Pancreas (tissue), 10 donors: ENCODE data around the gene STK32A. TPM values are rescaled to one million over a fixed set of nuclear protein-coding genes. Genes with fewer than 3 reads are reported as not detected.

Source experiments
- ATAC-seq, 4 donors: fragments of 200-7000 bp; cut with Tn5 transposase; one replicate each; pipeline versions ENCODE4 v1.8.0 to v1.9.1; 2020; ENCODE audit warnings: mild to moderate bottlenecking in 4 of 4, moderate library complexity in 4 of 4
- DNase-seq, 6 donors: peaks; one replicate each; pipeline ENCODE4 v3.0.0-alpha.2; 2020
- FAIRE-seq: peaks from 2 replicates; lab custom pipeline; 2012; peaks lifted over from hg19 to GRCh38; lab: Jason Lieb, UNC
- H3K27ac ChIP-seq, 4 donors: fragments of 200-600 bp; sonication (generic); 1 replicate in 3 of 4; 2 replicates in 1 of 4; pipeline versions ENCODE4 v1.5.0 to v1.8.0; 2020
- H3K27me3 ChIP-seq, 4 donors: fragments of 200-600 bp; one replicate each; pipeline ENCODE4 v1.8.0; 2021
- H3K36me3 ChIP-seq, 3 donors: fragments of 200-600 bp; sonication (generic) in 1 of 3; one replicate each; pipeline versions ENCODE4 v1.5.0 to v1.8.0; 2020 to 2021
- H3K4me1 ChIP-seq, 3 donors: fragments of 200-600 bp; one replicate each; pipeline ENCODE4 v1.8.0; 2021
- H3K4me3 ChIP-seq, 4 donors: fragments of 200-600 bp; sonication (generic) in 2 of 4; one replicate each; pipeline versions ENCODE4 v1.5.0 to v1.8.0; 2020 to 2021
- H3K9me3 ChIP-seq, 4 donors: fragments of 200-600 bp; one replicate each; pipeline ENCODE4 v1.8.0; 2021
- WGBS, 2 donors: extraction: QIAGEN DNeasy Blood & Tissue Kit; methylation state at CpG; one replicate each; pipeline ENCODE4 v1.1.7; 2013; 5-methylcytosine and 5-hydroxymethylcytosine counted together
- intact Hi-C, 3 donors: fragments of 100-400 bp; cut with DNase I; formaldehyde crosslinking; loops; one replicate each; pipeline versions ENCODE4 v1.11.1 to v1.14.2; 2022
- polyA plus RNA-seq, 2 donors: library from polyadenylated mRNA; stranded (reverse); fragments of 200-250 nt; gene quantifications; one replicate each; pipeline ENCODE4 v1.2.3, GENCODE V29; 2013
- total RNA-seq, 6 donors: library from RNA; stranded (reverse); fragmentation: NEBNext Ultra II Directional in 4 of 6; extraction: Animal tissue kit (Norgen Biotek cat#: 25700) in 4 of 6; gene quantifications; one replicate each; pipeline versions ENCODE4 v1.2.1 to v1.2.4, GENCODE V29; 2021 to 2023
- TF ChIP-seq, protein P1 (sequence below), 4 donors: fragments of 200-600 bp; sonication (generic) in 3 of 4; IDR thresholded peaks; one replicate each; pipeline versions ENCODE4 v1.5.0 to v1.8.0; 2021; ENCODE audit warnings: antibody characterized with exemption in 4 of 4
- donor health status: healthy with polysubstance abuse.
- donor health status: DM: no; HTN: no; CAD: no; lungs with moderate emphysema.
- donor health status: DM: no; HTN: no; CAD: no.
- donor health status: control.
- donor health status: control.
- donor health status: Bipolar disorder and iron deficiency.
- donor health status: DM: yes; HTN: yes; CAD: no.
- donor health status: DM: no; HTN: no; CAD: no.
- donor health status: DM: no; HTN: no; CAD: no.
- donor health status: DM: yes; HTN: yes; CAD: no.

The STK32A gene
- total and polyA plus RNA-seq, 8 donors: 1.7 to 5.6 (median 3.2) TPM

DNA sequence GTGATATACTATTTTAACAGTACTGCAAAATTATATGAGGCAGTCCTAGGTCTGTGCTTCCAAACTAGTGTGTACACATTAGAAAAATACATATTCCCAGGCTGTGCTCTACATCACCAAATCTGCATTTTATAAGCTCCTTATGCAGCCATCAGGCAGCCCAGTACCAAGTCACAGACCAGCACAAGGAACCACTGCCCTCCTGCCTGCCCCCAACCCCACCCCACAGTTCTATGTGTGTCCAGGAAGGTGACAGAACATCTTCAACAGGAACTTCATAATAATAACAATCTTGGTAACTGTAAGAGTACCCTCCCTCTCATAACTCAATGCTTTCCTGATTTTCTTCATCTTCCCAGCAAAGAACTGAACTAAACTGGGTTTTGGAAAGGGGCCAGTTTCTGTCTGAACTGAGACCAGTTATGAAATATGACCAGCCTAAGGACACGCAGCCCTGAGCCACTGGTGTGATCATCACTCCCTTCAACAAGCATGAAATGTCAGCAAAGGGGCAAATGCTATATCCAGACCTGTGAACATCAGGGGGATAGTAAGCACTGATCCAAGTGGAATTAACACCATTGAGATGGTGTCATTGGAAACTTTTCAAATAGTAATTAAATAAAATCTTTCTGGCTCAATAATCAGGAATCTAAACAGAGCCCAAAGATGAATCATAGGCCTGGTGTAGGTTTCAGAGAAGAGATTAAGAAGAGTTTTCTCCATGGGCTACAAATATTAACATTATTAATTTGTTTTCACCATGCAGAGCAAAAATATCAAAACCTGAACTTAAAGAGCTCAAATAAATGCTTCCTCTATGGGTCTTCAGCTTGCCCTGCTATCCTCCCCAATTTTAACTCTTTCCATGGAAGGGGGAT is 192.9 kb downstream of the STK32A start:
- no peaks in the 10 kb centered on the region for H3K9me3 ChIP-seq
- no peaks in the 10 kb centered on the region for H3K36me3 ChIP-seq
- no peak overlapping the region for H3K27ac ChIP-seq
- DNase-seq (no peak), FAIRE-seq (no peak), ATAC-seq (peak in 1 of 4 donors; percentile 37)
- TF ChIP-seq, protein P1, sequence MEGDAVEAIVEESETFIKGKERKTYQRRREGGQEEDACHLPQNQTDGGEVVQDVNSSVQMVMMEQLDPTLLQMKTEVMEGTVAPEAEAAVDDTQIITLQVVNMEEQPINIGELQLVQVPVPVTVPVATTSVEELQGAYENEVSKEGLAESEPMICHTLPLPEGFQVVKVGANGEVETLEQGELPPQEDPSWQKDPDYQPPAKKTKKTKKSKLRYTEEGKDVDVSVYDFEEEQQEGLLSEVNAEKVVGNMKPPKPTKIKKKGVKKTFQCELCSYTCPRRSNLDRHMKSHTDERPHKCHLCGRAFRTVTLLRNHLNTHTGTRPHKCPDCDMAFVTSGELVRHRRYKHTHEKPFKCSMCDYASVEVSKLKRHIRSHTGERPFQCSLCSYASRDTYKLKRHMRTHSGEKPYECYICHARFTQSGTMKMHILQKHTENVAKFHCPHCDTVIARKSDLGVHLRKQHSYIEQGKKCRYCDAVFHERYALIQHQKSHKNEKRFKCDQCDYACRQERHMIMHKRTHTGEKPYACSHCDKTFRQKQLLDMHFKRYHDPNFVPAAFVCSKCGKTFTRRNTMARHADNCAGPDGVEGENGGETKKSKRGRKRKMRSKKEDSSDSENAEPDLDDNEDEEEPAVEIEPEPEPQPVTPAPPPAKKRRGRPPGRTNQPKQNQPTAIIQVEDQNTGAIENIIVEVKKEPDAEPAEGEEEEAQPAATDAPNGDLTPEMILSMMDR (IDR thresholded peaks at IDR 0.05): no peak
- H3K4me3 ChIP-seq: no peak overlapping the region
- intact Hi-C loops: no loop called here
- WGBS, 2 donors: 33 to 50% methylated on average over 1 of the region's 1 CpG
- H3K27me3 ChIP-seq: no peaks in the 10 kb centered on the region
- no peaks in the 10 kb centered on the region for H3K4me1 ChIP-seq

DNA sequence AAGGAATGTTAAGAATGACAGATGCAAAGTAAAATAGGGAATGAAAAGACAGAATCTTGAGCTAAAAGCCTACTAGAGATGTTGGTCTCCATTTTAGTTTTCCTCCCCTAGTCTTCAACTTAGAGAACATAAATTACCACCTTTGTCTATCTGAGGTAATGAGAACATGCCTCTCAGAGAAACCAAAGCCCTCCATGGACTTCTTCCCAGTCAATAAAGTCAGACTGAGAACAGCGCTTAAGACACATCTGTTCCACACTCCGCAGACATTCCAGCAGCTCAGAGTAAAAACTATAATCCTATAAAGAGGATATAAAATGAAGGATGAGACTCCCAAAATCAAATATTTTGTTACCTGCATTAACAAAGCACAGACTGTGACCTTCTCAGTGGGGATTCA is 195.8 kb downstream of the STK32A start:
- FAIRE-seq: no peak
- WGBS, 2 donors: 69 to 91% methylated on average over 2 of the region's 2 CpGs
- H3K4me3 ChIP-seq: no peak overlapping the region
- H3K4me1 ChIP-seq: no peaks in the 10 kb centered on the region
- no peak for ATAC-seq
- TF ChIP-seq, protein P1 (IDR thresholded peaks at IDR 0.05): no peak
- no peaks in the 10 kb centered on the region for H3K9me3 ChIP-seq
- no peaks in the 10 kb centered on the region for H3K27me3 ChIP-seq
- H3K36me3 ChIP-seq: no peaks in the 10 kb centered on the region
- no peak overlapping the region for H3K27ac ChIP-seq
- no peak for DNase-seq
- intact Hi-C loops: no loop called here

- TF ChIP-seq, protein P1 (IDR thresholded peaks at IDR 0.05): no peak
- Histone ChIP-seq H3K27me3 (no peaks in the 10 kb centered on the region), H3K4me1 (no peaks in the 10 kb centered on the region), H3K36me3 (no peaks in the 10 kb centered on the region), H3K27ac (no peak overlapping the region), H3K9me3 (no peaks in the 10 kb centered on the region), H3K4me3 (no peak overlapping the region)
- no peak for ATAC-seq
- FAIRE-seq: no peak
- no peak for DNase-seq
- WGBS, 2 donors: 63 to 81% methylated on average over 3 of the region's 3 CpGs
- intact Hi-C loops: no loop called here
Measured at GRCh38 chr5:147431586-147431985, 196.8 kb downstream of the STK32A start.

- no peak overlapping the region for H3K27ac ChIP-seq
- DNase-seq (no peak), ATAC-seq (no peak), FAIRE-seq (no peak)
- H3K27me3 ChIP-seq: no peaks in the 10 kb centered on the region
- H3K4me3 ChIP-seq: no peak overlapping the region
- intact Hi-C loops: no loop called here
- no peaks in the 10 kb centered on the region for H3K36me3 ChIP-seq
- 30 to 39% methylated on average over 4 of the region's 4 CpGs for WGBS, 2 donors
- H3K9me3 ChIP-seq: no peaks in the 10 kb centered on the region
- TF ChIP-seq, protein P1 (IDR thresholded peaks at IDR 0.05): no peak
- H3K4me1 ChIP-seq: no peaks in the 10 kb centered on the region
Measured at GRCh38 chr5:147432323-147432722, 197.5 kb downstream of the STK32A start.

GRCh38 chr5:147434049-147434448 is 199.2 kb downstream of the STK32A start:
- no peaks in the 10 kb centered on the region for H3K4me1 ChIP-seq
- H3K27me3 ChIP-seq: no peaks in the 10 kb centered on the region
- H3K36me3 ChIP-seq: no peaks in the 10 kb centered on the region
- H3K9me3 ChIP-seq: no peaks in the 10 kb centered on the region
- TF ChIP-seq, protein P1 (IDR thresholded peaks at IDR 0.05): no peak
- DNase-seq (no peak), ATAC-seq (no peak), FAIRE-seq (no peak)
- no peak overlapping the region for H3K27ac ChIP-seq
- WGBS, 2 donors: 83 to 84% methylated on average over 3 of the region's 3 CpGs
- no peak overlapping the region for H3K4me3 ChIP-seq
- intact Hi-C loops: no loop called here
